ENCODE results near the gene GLI1. TPM values are rescaled to one million over a fixed set of nuclear protein-coding genes. Genes with fewer than 3 reads are reported as not detected.

GLI1 gene
- polyA plus RNA-seq, 1 of the 3 experiments (the other 2 are of a cell fraction), result 0.90 TPM

- no peaks in the 10 kb centered on the region for H3K36me3 ChIP-seq (replicated peaks in 1 of 2; ENCODE audit: control insufficient read depth in 1 of 2, insufficient read depth in 2 of 2, low read length in 1 of 2)
- H3K4me2 ChIP-seq, result peak overlapping the region; percentile 94
- CTCF ChIA-PET, result interaction anchor here (0.6 to 13.7 kb wide), 71 partner anchors 8 to 334 kb away, joined by 3 to 391 read pairs (median 4); partner anchors contain the start of genes B4GALNT1, INHBC, MARS1 and NXPH4
- H3K9me2 ChIP-seq, result no peaks in the 10 kb centered on the region
- peak overlapping the region; percentile 80; the same call in 1 of the 2 replicates for H2AFZ ChIP-seq (ENCODE audit: low read depth)
- H3K79me2 ChIP-seq (ENCODE audit: insufficient read depth), result no peaks in the 10 kb centered on the region
- peaks cover 0 to 34% of the 10 kb centered on the region in 2 experiments; a peak in 2 of 4 replicates for H3K4me1 ChIP-seq (ENCODE audit: control insufficient read depth in 1 of 2, insufficient read depth in 2 of 2, low read depth in 1 of 2, low read length in 1 of 2)
- no peaks in the 10 kb centered on the region for H3K27me3 ChIP-seq (ENCODE audit: insufficient read depth)
- peak overlapping the region in 1 of 2 experiments; percentile 53; a peak in 2 of 4 replicates for H3K27ac ChIP-seq (ENCODE audit: low read depth in 2 of 2, low read length in 1 of 2)
- H3K9ac ChIP-seq, result peak overlapping the region; percentile 52; the same call in 1 of the 2 replicates
- no peak for TF ChIP-seq POLR2AphosphoS5 (IDR thresholded peaks at IDR 0.05; ENCODE audit: low read depth, low read length)
- no peak for TF ChIP-seq MXI1 (IDR thresholded peaks at IDR 0.05; ENCODE audit: low read depth, low read length)
- TF ChIP-seq RCOR1 (IDR thresholded peaks at IDR 0.05; ENCODE audit: low read length), result no peak
- no peak for TF ChIP-seq TEAD4 (IDR thresholded peaks at IDR 0.05; ENCODE audit: borderline replicate concordance, insufficient read depth)
- TF ChIP-seq MAX (IDR thresholded peaks at IDR 0.05; ENCODE audit: low read depth), result no peak
- TF ChIP-seq TAF1 (IDR thresholded peaks at IDR 0.05; ENCODE audit: borderline replicate concordance, low read depth, low read length), result no peak
- TF ChIP-seq EZH2phosphoT487 (IDR thresholded peaks at IDR 0.05; ENCODE audit: borderline replicate concordance, low read depth), result no peak
- no peak for TF ChIP-seq RAD21 (IDR thresholded peaks at IDR 0.05; ENCODE audit: low read length)
- TF ChIP-seq EP300 (IDR thresholded peaks at IDR 0.05; ENCODE audit: borderline replicate concordance in 1 of 2, low read depth in 1 of 2, low read length in 1 of 2), result no peak
- no peak for TF ChIP-seq FOXJ3 (CRISPR knock-in tag; IDR thresholded peaks at IDR 0.05)
- no peak for TF ChIP-seq NRF1 (IDR thresholded peaks at IDR 0.05; ENCODE audit: low read depth, low read length)
- no peak for TF ChIP-seq IRF3 (IDR thresholded peaks at IDR 0.05; ENCODE audit: low read depth, low read length)
- no peak for TF ChIP-seq SIN3A (IDR thresholded peaks at IDR 0.05; ENCODE audit: borderline replicate concordance, low read depth, low read length)
- TF ChIP-seq YY1 (IDR thresholded peaks at IDR 0.05; ENCODE audit: low read depth), result no peak
- 33% methylated on average over 3 of the region's 3 CpGs for WGBS (ENCODE audit: low lambda C conversion rate)
- DNase-seq, result no peak
- peak overlapping the region; percentile 67 to 90 for H3K4me3 ChIP-seq (ENCODE audit: low read depth in 2 of 2, low read length in 1 of 2)
- H4K20me1 ChIP-seq (ENCODE audit: insufficient read depth), result no peaks in the 10 kb centered on the region
- peaks cover 5% of the 10 kb centered on the region for H3F3A ChIP-seq (replicated peaks; ENCODE audit: insufficient read depth)
- no peaks in the 10 kb centered on the region for H3K9me3 ChIP-seq
- POLR2A ChIA-PET, result interaction anchor here (0.7 to 1.0 kb wide), 3 partner anchors 13 to 62 kb away, joined by 3 read pairs; partner anchors contain the start of gene DDIT3
Measured at GRCh38 chr12:57458665-57459054, 925 bp upstream of the GLI1 start.

- peak; percentile 85 for DNase-seq
- H3K27me3 ChIP-seq (ENCODE audit: insufficient read depth), result no peaks in the 10 kb centered on the region
- peak overlapping the region; percentile 52; the same call in 1 of the 2 replicates for H3K9ac ChIP-seq
- no peaks in the 10 kb centered on the region for H3K9me3 ChIP-seq
- peak overlapping the region; percentile 53; a peak in 3 of 4 replicates for H3K27ac ChIP-seq (ENCODE audit: low read depth in 2 of 2, low read length in 1 of 2)
- CTCF ChIA-PET, result interaction anchor here (0.6 to 13.7 kb wide), 71 partner anchors 9 to 335 kb away, joined by 3 to 391 read pairs (median 4); partner anchors contain the start of genes B4GALNT1, INHBC, MARS1 and NXPH4
- no peaks in the 10 kb centered on the region for H4K20me1 ChIP-seq (ENCODE audit: insufficient read depth)
- H3K4me2 ChIP-seq, result peak overlapping the region; percentile 94
- peak overlapping the region; percentile 67 to 90 for H3K4me3 ChIP-seq (ENCODE audit: low read depth in 2 of 2, low read length in 1 of 2)
- POLR2A ChIA-PET, result interaction anchor here (0.7 to 1.0 kb wide), 3 partner anchors 13 to 61 kb away, joined by 3 read pairs; partner anchors contain the start of gene DDIT3
- H3K79me2 ChIP-seq (ENCODE audit: insufficient read depth), result no peaks in the 10 kb centered on the region
- peak overlapping the region; percentile 97 for H2AFZ ChIP-seq (ENCODE audit: low read depth)
- H3K4me1 ChIP-seq (ENCODE audit: control insufficient read depth in 1 of 2, insufficient read depth in 2 of 2, low read depth in 1 of 2, low read length in 1 of 2), result peaks cover 0 to 34% of the 10 kb centered on the region in 2 experiments; a peak in 2 of 4 replicates
- H3K36me3 ChIP-seq (replicated peaks in 1 of 2; ENCODE audit: control insufficient read depth in 1 of 2, insufficient read depth in 2 of 2, low read length in 1 of 2), result no peaks in the 10 kb centered on the region
- no peaks in the 10 kb centered on the region for H3K9me2 ChIP-seq
- under 1% methylated on average over 24 of the region's 24 CpGs for WGBS (ENCODE audit: low lambda C conversion rate)
- peaks cover 5% of the 10 kb centered on the region for H3F3A ChIP-seq (replicated peaks; ENCODE audit: insufficient read depth)
- TF ChIP-seq MXI1 (IDR thresholded peaks at IDR 0.05; ENCODE audit: low read depth, low read length), result peak; percentile 65
- TF ChIP-seq FOXM1 (IDR thresholded peaks at IDR 0.05; ENCODE audit: low read depth), result no peak
- peak; percentile 75 for TF ChIP-seq RAD21 (IDR thresholded peaks at IDR 0.05; ENCODE audit: low read length)
- peak; percentile 64 for TF ChIP-seq SMC3 (IDR thresholded peaks at IDR 0.05; ENCODE audit: low read depth, low read length)
- 0 out of 2 replicates have a peak, but pooled peaks have one; percentile 18 for TF ChIP-seq TCF12 (IDR thresholded peaks at IDR 0.05)
- TF ChIP-seq EZH2phosphoT487 (IDR thresholded peaks at IDR 0.05; ENCODE audit: borderline replicate concordance, low read depth), result no peak
- TF ChIP-seq MAX (IDR thresholded peaks at IDR 0.05; ENCODE audit: low read depth), result peak; percentile 74; the same call in 1 of the 2 replicates
- no peak for TF ChIP-seq USF1 (IDR thresholded peaks at IDR 0.05; ENCODE audit: borderline replicate concordance, low read depth)
- no peak for TF ChIP-seq GABPA (IDR thresholded peaks at IDR 0.05; ENCODE audit: low read depth)
- no peak for TF ChIP-seq TAF1 (IDR thresholded peaks at IDR 0.05; ENCODE audit: borderline replicate concordance, low read depth, low read length)
- no peak for TF ChIP-seq MEF2A (IDR thresholded peaks at IDR 0.05; ENCODE audit: borderline replicate concordance, low read depth)
- no peak for TF ChIP-seq FOSL2 (IDR thresholded peaks at IDR 0.05; ENCODE audit: borderline replicate concordance, low read depth)
- peak; percentile 44; the same call in 1 of the 2 replicates for TF ChIP-seq YY1 (IDR thresholded peaks at IDR 0.05; ENCODE audit: low read depth)
- TF ChIP-seq SIN3A (IDR thresholded peaks at IDR 0.05; ENCODE audit: borderline replicate concordance, low read depth, low read length), result no peak
- no peak for TF ChIP-seq NRF1 (IDR thresholded peaks at IDR 0.05; ENCODE audit: low read depth, low read length)
- TF ChIP-seq GATA2 (CRISPR knock-in tag; IDR thresholded peaks at IDR 0.05), result no peak
Measured at GRCh38 chr12:57459055-57459749, 383 bp upstream of the GLI1 start.

All from SK-N-SH (cell line).